Osteocyte (in vitro differentiated cells): ENCODE measurements around the gene RBMXL3. TPM values are rescaled to one million over a fixed set of nuclear protein-coding genes. Genes with fewer than 3 reads are reported as not detected.
"Not testable (repeated sequence)": the region's sequence is repeated elsewhere in the genome, so short reads cannot be mapped to it uniquely, and the experiment has no call there.

ENCODE experiments used
- DNase-seq: peaks from one replicate; pipeline ENCODE4 v3.0.0; 2021; ENCODE audit warnings: mixed read lengths; ENCODE audit not compliant: unreplicated experiment; ENCODE audit errors: extremely low spot score
- H3K27ac Mint-ChIP-seq: one replicate; pipeline ENCODE4 v1.8.0; 2021; ENCODE audit warnings: mild to moderate bottlenecking, mixed read lengths; ENCODE audit not compliant: unreplicated experiment
- H3K27me3 Mint-ChIP-seq: one replicate; pipeline ENCODE4 v1.8.0; 2021; ENCODE audit warnings: mixed read lengths; ENCODE audit not compliant: unreplicated experiment
- H3K36me3 Mint-ChIP-seq: one replicate; pipeline ENCODE4 v1.8.0; 2021; ENCODE audit warnings: mixed read lengths; ENCODE audit not compliant: unreplicated experiment
- H3K4me1 Mint-ChIP-seq: one replicate; pipeline ENCODE4 v1.8.0; 2021; ENCODE audit warnings: mixed read lengths; ENCODE audit not compliant: unreplicated experiment
- H3K4me3 Mint-ChIP-seq: one replicate; pipeline ENCODE4 v1.8.0; 2021; ENCODE audit warnings: mild to moderate bottlenecking, moderate library complexity, mixed read lengths; ENCODE audit not compliant: unreplicated experiment
- H3K9me3 Mint-ChIP-seq: one replicate; pipeline ENCODE4 v1.8.0; 2021; ENCODE audit warnings: mixed read lengths; ENCODE audit not compliant: unreplicated experiment
- total RNA-seq: library from RNA; stranded (reverse); gene quantifications from 2 replicates; pipeline ENCODE4 v1.2.1, GENCODE V29; 2021
- TF ChIP-seq, protein P1 (sequence below): fragments of 200-600 bp; sonication (generic); IDR thresholded peaks from 2 replicates; pipeline ENCODE4 v1.5.0; 2021; ENCODE audit warnings: antibody characterized with exemption, mild to moderate bottlenecking, moderate library complexity

The RBMXL3 gene
- total RNA-seq, 1 donor from 2014 or later: not detected

DNA sequence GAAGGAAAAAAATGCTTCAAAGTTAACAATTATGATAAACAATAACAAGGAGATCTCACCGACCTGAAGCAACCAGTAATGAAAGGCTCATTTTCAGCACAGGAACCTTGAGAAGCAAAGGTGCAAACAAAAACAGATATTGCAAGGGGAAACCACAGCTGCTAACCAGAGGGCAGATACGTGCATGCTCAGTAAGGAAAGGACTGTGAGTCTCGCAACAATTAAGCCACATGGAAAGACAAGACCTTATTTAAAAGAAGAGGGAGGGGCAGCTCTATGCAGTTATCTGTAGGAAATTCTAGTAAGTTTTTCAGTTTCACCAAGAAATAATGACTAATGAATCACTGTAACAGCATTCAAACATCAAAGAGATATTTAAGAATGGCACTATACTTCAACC lies 25.4 kb downstream of the RBMXL3 start:
- Mint-ChIP-seq H3K27me3 (no peaks in the 10 kb centered on the region), H3K4me3 (no peak overlapping the region), H3K36me3 (peaks cover 9% of the 10 kb centered on the region), H3K27ac (no peak overlapping the region), H3K4me1 (peaks cover 4% of the 10 kb centered on the region), H3K9me3 (no peaks in the 10 kb centered on the region)
- DNase-seq: no peak
- TF ChIP-seq, protein P1, sequence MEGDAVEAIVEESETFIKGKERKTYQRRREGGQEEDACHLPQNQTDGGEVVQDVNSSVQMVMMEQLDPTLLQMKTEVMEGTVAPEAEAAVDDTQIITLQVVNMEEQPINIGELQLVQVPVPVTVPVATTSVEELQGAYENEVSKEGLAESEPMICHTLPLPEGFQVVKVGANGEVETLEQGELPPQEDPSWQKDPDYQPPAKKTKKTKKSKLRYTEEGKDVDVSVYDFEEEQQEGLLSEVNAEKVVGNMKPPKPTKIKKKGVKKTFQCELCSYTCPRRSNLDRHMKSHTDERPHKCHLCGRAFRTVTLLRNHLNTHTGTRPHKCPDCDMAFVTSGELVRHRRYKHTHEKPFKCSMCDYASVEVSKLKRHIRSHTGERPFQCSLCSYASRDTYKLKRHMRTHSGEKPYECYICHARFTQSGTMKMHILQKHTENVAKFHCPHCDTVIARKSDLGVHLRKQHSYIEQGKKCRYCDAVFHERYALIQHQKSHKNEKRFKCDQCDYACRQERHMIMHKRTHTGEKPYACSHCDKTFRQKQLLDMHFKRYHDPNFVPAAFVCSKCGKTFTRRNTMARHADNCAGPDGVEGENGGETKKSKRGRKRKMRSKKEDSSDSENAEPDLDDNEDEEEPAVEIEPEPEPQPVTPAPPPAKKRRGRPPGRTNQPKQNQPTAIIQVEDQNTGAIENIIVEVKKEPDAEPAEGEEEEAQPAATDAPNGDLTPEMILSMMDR: no peak

DNA sequence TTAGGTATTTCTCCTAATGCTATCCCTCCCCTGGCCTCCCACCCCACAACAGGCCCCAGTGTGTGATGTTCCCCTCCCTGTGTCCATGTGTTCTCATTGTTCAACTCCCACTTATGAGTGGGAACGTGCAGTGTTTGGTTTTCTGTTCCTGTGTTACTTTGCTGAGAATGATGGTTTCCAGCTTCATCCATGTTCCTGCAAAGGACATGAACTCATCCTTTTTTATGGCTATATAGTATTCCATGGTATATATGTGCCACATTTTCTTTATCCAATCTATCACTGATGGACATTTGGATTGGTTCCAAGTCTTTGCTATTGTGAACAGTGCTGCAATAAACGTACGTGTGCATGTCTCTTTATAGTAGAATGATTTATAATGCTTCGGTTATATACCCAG lies 28.1 kb downstream of the RBMXL3 start:
- not testable (repeated sequence) for H3K4me1 Mint-ChIP-seq, H3K36me3 Mint-ChIP-seq, H3K27me3 Mint-ChIP-seq, H3K9me3 Mint-ChIP-seq, H3K4me3 Mint-ChIP-seq, H3K27ac Mint-ChIP-seq, DNase-seq

DNA sequence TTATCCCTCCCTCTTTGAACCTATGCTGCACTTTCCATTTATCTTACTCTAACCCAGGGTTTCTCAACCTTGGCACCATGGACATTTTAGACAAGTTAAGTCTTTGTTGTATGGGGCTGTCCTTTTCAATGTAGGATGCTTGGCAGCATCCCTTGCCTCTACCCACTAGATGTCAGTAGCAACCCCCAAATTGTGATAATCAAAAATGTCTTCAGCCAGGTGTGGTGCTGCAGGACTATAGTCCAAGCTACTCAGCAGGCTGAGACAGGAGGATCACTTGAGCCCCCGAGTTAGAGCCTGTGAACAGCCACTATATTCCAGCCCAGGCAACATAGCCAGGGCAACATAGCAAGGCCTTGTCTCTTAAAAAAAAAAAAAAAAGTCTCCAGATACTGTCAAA lies 37.7 kb downstream of the RBMXL3 start:
- Mint-ChIP-seq H3K27ac (no peak overlapping the region), H3K9me3 (no peaks in the 10 kb centered on the region), H3K4me3 (no peak overlapping the region), H3K36me3 (peaks cover 3% of the 10 kb centered on the region), H3K4me1 (peaks cover 11% of the 10 kb centered on the region), H3K27me3 (peaks cover 2% of the 10 kb centered on the region)
- DNase-seq: no peak
- TF ChIP-seq, protein P1: peak; percentile 63

DNA sequence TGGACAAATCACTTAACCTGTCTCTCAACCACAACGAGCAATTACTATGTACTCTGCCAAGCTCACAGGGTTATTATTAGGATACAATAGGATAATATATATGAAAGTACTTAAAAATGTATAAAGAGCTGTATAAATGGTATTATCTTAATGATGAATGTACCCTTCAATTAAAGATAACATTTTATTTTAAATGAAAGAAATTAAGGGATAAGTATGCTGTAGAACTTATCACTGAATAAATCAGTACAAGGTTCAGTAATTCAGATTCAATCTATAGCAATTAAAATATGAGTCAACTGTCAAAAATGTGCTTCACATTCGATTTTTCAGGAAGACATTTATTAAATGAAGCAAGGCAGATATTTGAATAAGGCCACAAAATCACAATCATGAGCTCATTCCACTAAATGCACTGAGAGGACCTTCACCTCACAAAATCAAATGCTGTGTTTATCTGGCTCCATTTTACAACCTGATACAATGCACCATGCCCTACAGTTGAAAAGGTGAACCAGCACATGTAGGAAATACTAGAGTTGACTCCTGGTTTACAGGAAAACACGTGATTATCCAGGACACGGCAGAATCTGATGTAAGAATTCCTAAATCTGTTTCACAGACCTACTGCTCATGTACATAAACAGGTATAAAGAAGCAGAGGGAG lies 40.3 kb downstream of the RBMXL3 start:
- no peak overlapping the region for H3K4me3 Mint-ChIP-seq
- no peak overlapping the region for H3K27ac Mint-ChIP-seq
- TF ChIP-seq, protein P1: no peak

DNA sequence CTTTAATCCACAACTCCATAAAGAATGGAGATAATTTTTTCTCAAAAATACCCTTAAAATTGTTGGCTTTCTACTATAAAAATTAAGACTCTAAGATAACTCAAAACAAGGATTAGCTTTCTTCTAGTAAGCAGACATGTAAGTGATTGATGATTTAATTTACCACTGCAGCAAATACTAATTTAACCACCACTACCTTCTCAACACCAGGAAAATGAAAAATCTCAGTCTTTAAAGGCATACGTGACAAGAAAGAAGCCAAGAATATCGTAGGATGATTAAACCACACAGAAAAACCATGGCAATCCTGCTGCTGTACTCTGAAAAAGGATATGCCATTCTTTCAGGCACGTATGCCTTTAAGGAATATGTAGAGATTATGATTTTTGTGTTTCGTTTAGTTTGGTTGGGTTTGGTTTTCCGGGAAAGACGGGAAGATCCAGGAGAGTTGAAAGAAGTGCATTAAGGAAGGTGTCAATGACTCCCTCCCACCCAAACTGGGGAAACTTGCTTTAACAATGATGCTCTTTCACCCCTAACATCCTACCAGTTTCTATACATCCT lies 43.8 kb downstream of the RBMXL3 start:
- Mint-ChIP-seq H3K27ac (peak overlapping the region; percentile 89), H3K9me3 (no peaks in the 10 kb centered on the region)
- DNase-seq: no peak

More for the DNA sequence above, 40.3 kb downstream of the RBMXL3 start:
- DNase-seq: no peak
- H3K9me3 Mint-ChIP-seq: no peaks in the 10 kb centered on the region
- peaks cover 26% of the 10 kb centered on the region for H3K4me1 Mint-ChIP-seq
- peaks cover 3% of the 10 kb centered on the region for H3K27me3 Mint-ChIP-seq
- peaks cover 3% of the 10 kb centered on the region for H3K36me3 Mint-ChIP-seq

More for the DNA sequence above, 43.8 kb downstream of the RBMXL3 start:
- TF ChIP-seq, protein P1: no peak
- Mint-ChIP-seq H3K4me1 (peaks cover 27% of the 10 kb centered on the region), H3K4me3 (peak overlapping the region; percentile 97), H3K36me3 (peaks cover 3% of the 10 kb centered on the region), H3K27me3 (peaks cover 20% of the 10 kb centered on the region)
